Parathyroid adenoma (tissue), 2 donors: Measurements from ENCODE around the gene BBS9.

Experiments
- H2AFZ ChIP-seq: fragments of 300-600 bp; sonication (generic); one replicate; pipeline ENCODE4 v1.7.0; 2017; ENCODE audit warnings: antibody characterized with exemption, mild to moderate bottlenecking
- H3K27ac ChIP-seq: fragments of 300-600 bp; sonication (generic); one replicate; pipeline ENCODE4 v1.7.0; 2017
- H3K27me3 ChIP-seq: fragments of 300-600 bp; sonication (generic); one replicate; pipeline ENCODE4 v1.7.0; 2017; ENCODE audit warnings: low read length; ENCODE audit not compliant: control insufficient read depth, insufficient read depth
- H3K36me3 ChIP-seq: fragments of 300-600 bp; sonication (generic); one replicate; pipeline ENCODE4 v1.7.0; 2017; ENCODE audit warnings: low read length; ENCODE audit not compliant: control insufficient read depth, insufficient read depth
- H3K4me1 ChIP-seq: fragments of 300-600 bp; sonication (generic); one replicate; pipeline ENCODE4 v1.7.0; 2017; ENCODE audit warnings: control low read depth
- H3K4me2 ChIP-seq: fragments of 300-600 bp; sonication (generic); one replicate; pipeline ENCODE4 v1.7.0; 2017; ENCODE audit warnings: low read length
- H3K4me3 ChIP-seq: fragments of 300-600 bp; sonication (generic); one replicate; pipeline ENCODE4 v1.7.0; 2017; ENCODE audit warnings: low read depth, low read length
- H3K79me2 ChIP-seq: fragments of 300-600 bp; sonication (generic); one replicate; pipeline ENCODE4 v1.7.0; 2017; ENCODE audit warnings: control low read depth
- H3K9ac ChIP-seq: fragments of 300-600 bp; sonication (generic); one replicate; pipeline ENCODE4 v1.7.0; 2017; ENCODE audit warnings: mild to moderate bottlenecking
- H3K9me3 ChIP-seq: fragments of 300-600 bp; sonication (generic); one replicate; pipeline ENCODE4 v1.7.0; 2017; ENCODE audit warnings: low read length; ENCODE audit not compliant: control insufficient read depth
- CTCF ChIP-seq: fragments of 300-600 bp; sonication (generic); IDR thresholded peaks from one replicate; pipeline ENCODE4 v1.7.0; 2017; ENCODE audit warnings: antibody characterized with exemption, mild to moderate bottlenecking
- donor health status: primary hyperparathyroidism.

Gene BBS9

DNA sequence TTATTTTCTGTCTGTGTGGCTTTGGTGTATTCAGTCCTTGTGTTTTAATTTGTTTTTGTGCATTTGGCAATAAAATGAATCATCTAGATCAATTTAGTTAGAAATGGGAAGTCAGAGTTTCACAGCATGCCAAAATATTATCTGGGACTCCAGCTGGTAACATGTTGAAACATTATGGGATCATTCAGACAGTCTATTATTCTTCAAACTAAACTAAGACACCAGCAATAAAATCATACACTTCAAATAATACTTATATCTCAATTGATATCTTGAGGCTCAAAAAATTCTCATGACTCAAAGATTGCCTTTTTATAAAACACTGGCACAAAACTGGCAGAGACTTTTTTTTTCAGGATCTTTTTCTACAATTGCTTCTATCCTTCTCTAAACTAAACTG, 14.4 kb upstream of the BBS9 start:
- no peak for TF ChIP-seq CTCF
- H3K36me3 ChIP-seq, result no peaks in the 10 kb centered on the region
- no peak overlapping the region for H3K27ac ChIP-seq

DNA sequence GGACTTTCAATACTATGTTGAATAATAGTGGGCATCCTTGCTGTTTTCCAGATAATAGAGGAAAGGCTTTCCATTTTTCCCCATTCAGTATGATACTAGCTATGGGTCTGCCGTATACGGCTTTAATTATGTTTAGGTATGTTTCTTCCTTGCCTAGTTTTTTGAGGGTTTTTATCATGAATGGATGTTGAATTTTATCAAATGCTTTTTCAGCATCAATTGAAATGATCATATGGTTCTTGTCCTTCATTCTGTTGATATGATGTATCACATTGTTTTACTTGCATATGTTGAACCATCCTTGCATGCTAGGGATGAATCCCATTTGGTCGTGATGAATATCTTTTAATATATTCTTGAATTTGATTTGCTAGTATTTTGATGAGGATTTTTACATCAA, 11.0 kb upstream of the BBS9 start:
- Histone ChIP-seq H3K27me3 (no peaks in the 10 kb centered on the region), H3K4me3 (no peak overlapping the region), H2AFZ (no peak overlapping the region), H3K79me2 (no peaks in the 10 kb centered on the region), H3K4me2 (no peak overlapping the region), H3K27ac (no peak overlapping the region), H3K9me3 (no peaks in the 10 kb centered on the region), H3K36me3 (no peaks in the 10 kb centered on the region), H3K4me1 (no peaks in the 10 kb centered on the region), H3K9ac (no peak overlapping the region)
- TF ChIP-seq CTCF, result no peak

More for the DNA sequence above, 14.4 kb upstream of the BBS9 start:
- Histone ChIP-seq H3K4me2 (no peak overlapping the region), H3K4me3 (no peak overlapping the region), H3K4me1 (no peaks in the 10 kb centered on the region), H2AFZ (no peak overlapping the region), H3K27me3 (no peaks in the 10 kb centered on the region), H3K79me2 (no peaks in the 10 kb centered on the region), H3K9ac (no peak overlapping the region), H3K9me3 (no peaks in the 10 kb centered on the region)

DNA sequence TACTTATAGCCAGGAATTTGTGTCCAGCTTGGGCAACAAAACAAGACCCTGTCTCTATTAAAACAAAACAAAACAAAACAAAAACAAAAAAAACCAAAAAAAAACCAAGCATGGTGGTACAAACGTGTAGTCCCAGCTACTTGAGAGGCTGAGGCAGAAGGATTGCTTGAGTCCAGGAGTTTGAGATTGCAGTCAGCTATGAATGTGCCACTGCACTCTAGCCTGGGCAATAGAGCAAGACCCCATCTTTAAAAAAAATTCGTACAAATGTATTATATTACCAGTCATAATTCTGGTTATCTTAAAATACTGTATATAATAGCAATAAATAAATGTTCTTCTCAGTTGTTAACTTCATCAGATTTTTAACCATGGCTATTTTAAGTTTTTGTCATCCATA, 2.3 kb upstream of the BBS9 start:
- H3K4me2 ChIP-seq, result no peak overlapping the region
- no peak overlapping the region for H3K4me3 ChIP-seq
- no peaks in the 10 kb centered on the region for H3K4me1 ChIP-seq
- peaks cover 5% of the 10 kb centered on the region for H3K79me2 ChIP-seq
- no peak for TF ChIP-seq CTCF
- no peaks in the 10 kb centered on the region for H3K36me3 ChIP-seq
- H3K9me3 ChIP-seq, result no peaks in the 10 kb centered on the region
- H3K27me3 ChIP-seq, result no peaks in the 10 kb centered on the region
- H3K9ac ChIP-seq, result no peak overlapping the region
- H3K27ac ChIP-seq, result no peak overlapping the region
- H2AFZ ChIP-seq, result no peak overlapping the region

- H3K4me2 ChIP-seq, result peak overlapping the region; percentile 75
- no peaks in the 10 kb centered on the region for H3K36me3 ChIP-seq
- no peak overlapping the region for H3K9ac ChIP-seq
- peak overlapping the region; percentile 97 for H2AFZ ChIP-seq
- H3K4me3 ChIP-seq, result peak overlapping the region; percentile 82
- H3K27me3 ChIP-seq, result no peaks in the 10 kb centered on the region
- H3K4me1 ChIP-seq, result no peaks in the 10 kb centered on the region
- peaks cover 5% of the 10 kb centered on the region for H3K79me2 ChIP-seq
- TF ChIP-seq CTCF, result no peak
- peak overlapping the region; percentile 82 for H3K27ac ChIP-seq
- no peaks in the 10 kb centered on the region for H3K9me3 ChIP-seq
Observed at GRCh38 chr7:33128631-33128989, 754 bp upstream of the BBS9 start.

GRCh38 chr7:33129806-33130153, 416 bp downstream of the BBS9 start:
- Histone ChIP-seq H3K9ac (no peak overlapping the region), H3K9me3 (no peaks in the 10 kb centered on the region), H3K79me2 (peaks cover 8% of the 10 kb centered on the region), H3K4me3 (peak overlapping the region; percentile 82), H3K4me2 (peak overlapping the region; percentile 75), H3K27me3 (no peaks in the 10 kb centered on the region), H3K27ac (peak overlapping the region; percentile 82), H3K4me1 (no peaks in the 10 kb centered on the region), H3K36me3 (no peaks in the 10 kb centered on the region), H2AFZ (peak overlapping the region; percentile 97)
- no peak for TF ChIP-seq CTCF
